Neural progenitor cell (in vitro differentiated cells): ENCODE data around the gene YDJC.

Experiments used
- CTCF ChIP-seq: fragments of 200-600 bp; sonication (generic); IDR thresholded peaks from 2 replicates; pipeline ENCODE4 v1.5.1; 2017; ENCODE audit warnings: antibody characterized with exemption, mild to moderate bottlenecking
- EZH2 ChIP-seq: fragments of 200-600 bp; sonication (generic); IDR thresholded peaks from 2 replicates; pipeline ENCODE4 v1.6.1; 2017; ENCODE audit warnings: antibody characterized with exemption, mild to moderate bottlenecking, moderate library complexity
- EZH2phosphoT487 ChIP-seq: fragments of 200-600 bp; sonication (generic); IDR thresholded peaks from 2 replicates; pipeline ENCODE4 v1.6.1; 2017; ENCODE audit warnings: antibody characterized with exemption

GRCh38 chr22:21626735-21627469, 2.9 kb downstream of the YDJC start:
- no peak for TF ChIP-seq CTCF
- TF ChIP-seq EZH2, result no peak
- TF ChIP-seq EZH2phosphoT487, result no peak
